Vagina (tissue), 2 donors: Measurements from ENCODE around the gene CRTAP.

Source experiments
- POLR2A ChIP-seq, 2 donors: fragments of 450-650 bp; IDR thresholded peaks; one replicate each; pipeline ENCODE4 v1.6.1; 2017; ENCODE audit warnings: antibody characterized with exemption in 2 of 2, mild to moderate bottlenecking in 2 of 2, moderate library complexity in 2 of 2
- POLR2AphosphoS5 ChIP-seq, 2 donors: sonication (generic); formaldehyde crosslinking; IDR thresholded peaks; one replicate each; pipeline ENCODE4 v1.9.0; 2017; ENCODE audit warnings: antibody characterized with exemption in 2 of 2, mild to moderate bottlenecking in 2 of 2, low read depth in 1 of 2; ENCODE audit not compliant: insufficient read depth in 1 of 2

- TF ChIP-seq POLR2AphosphoS5 (IDR thresholded peaks at IDR 0.05; ENCODE audit: insufficient read depth in 1 of 2, low read depth in 1 of 2) (no peak), POLR2A (IDR thresholded peaks at IDR 0.05) (no peak)
Observed at GRCh38 chr3:33166095-33166494, 52.3 kb downstream of the CRTAP start.
